ENCODE measurements around the gene ACOXL. TPM values are rescaled to one million over a fixed set of nuclear protein-coding genes. Genes with fewer than 3 reads are reported as not detected.

ACOXL gene
- polyA plus RNA-seq, 3 donors: 0.35 TPM; not detected in 2

DNA sequence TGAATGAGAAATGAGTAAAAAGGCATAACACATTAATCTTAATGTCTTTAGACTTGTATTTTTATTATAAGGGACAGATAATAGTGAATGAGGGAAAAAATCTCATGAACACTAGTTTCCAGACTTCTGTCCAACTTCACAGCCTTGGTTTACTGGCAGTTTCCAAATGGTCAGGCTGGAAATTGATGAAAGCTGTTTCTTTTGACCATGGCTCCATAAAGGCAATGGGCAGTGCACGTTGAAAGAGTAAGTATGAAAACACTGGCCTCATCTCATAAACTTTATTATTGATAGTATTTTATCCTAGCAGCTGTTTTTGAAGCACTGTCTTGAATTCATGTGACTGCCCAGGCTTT lies 411.4 kb downstream of the ACOXL start:
- no peak for DNase-seq
- intact Hi-C loops (cut with micrococcal nuclease): no loop called here
- peaks cover 23% of the 10 kb centered on the region for H3K79me2 ChIP-seq (ENCODE audit: insufficient read depth, low read length)

DNA sequence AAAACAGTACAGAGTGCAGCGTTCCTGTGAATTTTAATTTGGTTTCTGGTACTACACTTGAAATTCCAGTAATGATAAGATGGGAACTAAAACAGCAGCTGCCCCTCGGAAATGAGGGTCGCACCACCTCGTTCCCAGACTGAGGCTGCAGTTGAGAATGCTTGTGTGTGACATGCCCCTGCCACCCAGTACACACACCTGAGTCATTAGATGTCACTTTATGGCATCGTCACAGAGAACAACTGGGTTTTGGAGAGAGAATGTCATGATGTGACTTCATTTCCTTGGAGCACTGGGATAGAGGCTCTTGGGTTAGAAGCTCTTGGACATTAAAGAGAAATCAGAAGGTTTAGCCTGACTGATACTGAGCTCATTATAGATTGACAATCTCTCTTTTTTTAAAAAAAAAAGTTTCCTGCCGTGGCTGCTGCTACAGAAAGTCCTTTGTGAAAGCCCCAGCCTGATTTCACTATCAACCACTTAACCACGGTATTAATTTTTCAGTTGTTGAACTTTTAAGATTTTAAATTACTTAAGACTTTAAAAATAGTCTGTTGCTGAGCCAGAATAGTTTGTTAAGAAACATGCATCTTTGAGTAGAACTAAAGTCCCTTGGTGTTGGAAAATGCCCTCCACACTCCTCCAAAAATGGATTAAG lies 412.9 kb downstream of the ACOXL start:
- no peaks in the 10 kb centered on the region for H3K9me3 ChIP-seq (replicated peaks in 1 of 2; ENCODE audit: control insufficient read depth in 1 of 2, insufficient read depth in 1 of 2, low read length in 2 of 2)
- TF ChIP-seq, protein P1, sequence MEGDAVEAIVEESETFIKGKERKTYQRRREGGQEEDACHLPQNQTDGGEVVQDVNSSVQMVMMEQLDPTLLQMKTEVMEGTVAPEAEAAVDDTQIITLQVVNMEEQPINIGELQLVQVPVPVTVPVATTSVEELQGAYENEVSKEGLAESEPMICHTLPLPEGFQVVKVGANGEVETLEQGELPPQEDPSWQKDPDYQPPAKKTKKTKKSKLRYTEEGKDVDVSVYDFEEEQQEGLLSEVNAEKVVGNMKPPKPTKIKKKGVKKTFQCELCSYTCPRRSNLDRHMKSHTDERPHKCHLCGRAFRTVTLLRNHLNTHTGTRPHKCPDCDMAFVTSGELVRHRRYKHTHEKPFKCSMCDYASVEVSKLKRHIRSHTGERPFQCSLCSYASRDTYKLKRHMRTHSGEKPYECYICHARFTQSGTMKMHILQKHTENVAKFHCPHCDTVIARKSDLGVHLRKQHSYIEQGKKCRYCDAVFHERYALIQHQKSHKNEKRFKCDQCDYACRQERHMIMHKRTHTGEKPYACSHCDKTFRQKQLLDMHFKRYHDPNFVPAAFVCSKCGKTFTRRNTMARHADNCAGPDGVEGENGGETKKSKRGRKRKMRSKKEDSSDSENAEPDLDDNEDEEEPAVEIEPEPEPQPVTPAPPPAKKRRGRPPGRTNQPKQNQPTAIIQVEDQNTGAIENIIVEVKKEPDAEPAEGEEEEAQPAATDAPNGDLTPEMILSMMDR (IDR thresholded peaks at IDR 0.05): no peak
- H3K27me3 ChIP-seq (ENCODE audit: control insufficient read depth in 2 of 2, insufficient read depth in 2 of 2, low read length in 2 of 2): no peaks in the 10 kb centered on the region
- H3K36me3 ChIP-seq (replicated peaks in 1 of 2; ENCODE audit: control insufficient read depth in 1 of 2, insufficient read depth in 2 of 2, low read length in 2 of 2): peaks cover 18 to 77% of the 10 kb centered on the region in 2 donors
- H3K9ac ChIP-seq (ENCODE audit: insufficient read depth, low read length, poor library complexity, severe bottlenecking): no peak overlapping the region
- intact Hi-C loops (cut with micrococcal nuclease): no loop called here
- peaks cover 18% of the 10 kb centered on the region for H3K4me1 Mint-ChIP-seq
- H3K27ac ChIP-seq (ENCODE audit: low read depth in 1 of 2, low read length in 2 of 2): no peak overlapping the region
- peaks cover 94% of the 10 kb centered on the region for H4K20me1 ChIP-seq (ENCODE audit: insufficient read depth, low read length)
- no peak overlapping the region for H3K4me2 ChIP-seq (replicated peaks; ENCODE audit: extremely low read depth, low read length, poor library complexity, severe bottlenecking)
- no peak overlapping the region for H3K4me3 Mint-ChIP-seq
- WGBS (ENCODE audit: insufficient coverage): 100% methylated on average over 3 of the region's 7 CpGs
- no peak for DNase-seq
- H3K36me3 Mint-ChIP-seq: peaks cover 66 to 70% of the 10 kb centered on the region in 2 donors
- peaks cover 0 to 4% (median 0%) of the 10 kb centered on the region in 3 donors for H3K27me3 Mint-ChIP-seq (ENCODE audit: low read depth in 3 of 3)
- peaks cover 0 to 6% (median 0%) of the 10 kb centered on the region in 7 donors for H3K9me3 Mint-ChIP-seq
- no peak overlapping the region for H2AFZ ChIP-seq (ENCODE audit: insufficient read depth, low read depth, low read length, poor library complexity, severe bottlenecking)
- H3K27ac Mint-ChIP-seq: no peak overlapping the region
- peaks cover 0 to 12% of the 10 kb centered on the region in 2 donors for H3K4me1 ChIP-seq (ENCODE audit: control insufficient read depth in 1 of 2, insufficient read depth in 2 of 2, low read length in 2 of 2)
- no peak overlapping the region for H3K4me3 ChIP-seq (replicated peaks in 1 of 3; ENCODE audit: low read depth in 2 of 3, low read length in 3 of 3)
- peaks cover 33% of the 10 kb centered on the region for H3K79me2 ChIP-seq (ENCODE audit: insufficient read depth, low read length)

More for the DNA sequence above, 411.4 kb downstream of the ACOXL start:
- no CpG with 5 or more reads among the region's 1 CpG for WGBS (ENCODE audit: insufficient coverage)
- H3K27me3 Mint-ChIP-seq (ENCODE audit: low read depth in 3 of 3): peaks cover 0 to 4% (median 0%) of the 10 kb centered on the region in 3 donors
- H3K4me1 ChIP-seq (ENCODE audit: control insufficient read depth in 1 of 2, insufficient read depth in 2 of 2, low read length in 2 of 2): peaks cover 0 to 10% of the 10 kb centered on the region in 2 donors
- H3K9me3 Mint-ChIP-seq: peaks cover 0 to 6% (median 0%) of the 10 kb centered on the region in 7 donors
- TF ChIP-seq, protein P1 (IDR thresholded peaks at IDR 0.05): no peak
- peaks cover 28 to 83% of the 10 kb centered on the region in 2 donors for H3K36me3 ChIP-seq (replicated peaks in 1 of 2; ENCODE audit: control insufficient read depth in 1 of 2, insufficient read depth in 2 of 2, low read length in 2 of 2)
- peaks cover 94% of the 10 kb centered on the region for H4K20me1 ChIP-seq (ENCODE audit: insufficient read depth, low read length)
- H3K4me3 Mint-ChIP-seq: no peak overlapping the region
- H3K27ac ChIP-seq (ENCODE audit: low read depth in 1 of 2, low read length in 2 of 2): no peak overlapping the region
- H3K9me3 ChIP-seq (replicated peaks in 1 of 2; ENCODE audit: control insufficient read depth in 1 of 2, insufficient read depth in 1 of 2, low read length in 2 of 2): no peaks in the 10 kb centered on the region
- H3K27me3 ChIP-seq (ENCODE audit: control insufficient read depth in 2 of 2, insufficient read depth in 2 of 2, low read length in 2 of 2): no peaks in the 10 kb centered on the region
- H3K9ac ChIP-seq (ENCODE audit: insufficient read depth, low read length, poor library complexity, severe bottlenecking): no peak overlapping the region
- H3K27ac Mint-ChIP-seq: peak overlapping the region in 1 of 7 donors; percentile 12
- H3K4me3 ChIP-seq (replicated peaks in 1 of 3; ENCODE audit: low read depth in 2 of 3, low read length in 3 of 3): no peak overlapping the region
- H2AFZ ChIP-seq (ENCODE audit: insufficient read depth, low read depth, low read length, poor library complexity, severe bottlenecking): no peak overlapping the region
- H3K36me3 Mint-ChIP-seq: peaks cover 68 to 77% of the 10 kb centered on the region in 2 donors
- no peak overlapping the region for H3K4me2 ChIP-seq (replicated peaks; ENCODE audit: extremely low read depth, low read length, poor library complexity, severe bottlenecking)
- peaks cover 13% of the 10 kb centered on the region for H3K4me1 Mint-ChIP-seq
